Stromal cell of bone marrow (primary cell): ENCODE measurements around the gene TIAM2.
A peak's percentile ranks its signal among the peaks of the same experiment; 100 is the strongest.

Experiments
- DNase-seq: peaks from one replicate; pipeline ENCODE4 v3.0.0-alpha.2; 2012; ENCODE audit warnings: low read depth

TIAM2 gene

DNA sequence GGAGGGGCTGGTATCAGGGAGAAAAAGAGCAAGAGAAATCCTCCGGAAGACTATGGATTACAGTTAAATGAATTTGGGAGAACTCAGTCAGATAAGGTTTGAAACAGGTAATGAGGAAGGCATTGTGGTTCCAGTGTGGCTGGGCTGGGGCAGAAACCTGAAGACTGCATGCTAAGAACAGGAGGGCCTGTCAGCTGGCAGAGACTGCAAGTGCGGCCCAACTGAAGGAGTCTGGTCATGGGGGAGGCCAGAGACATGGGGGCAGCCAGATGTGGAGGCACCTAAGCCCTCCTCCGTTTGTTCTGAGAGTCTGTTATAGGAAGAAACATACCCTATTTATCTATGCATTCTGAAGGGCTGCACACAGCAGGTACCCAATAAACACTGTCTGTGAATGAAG lies 302.6 kb downstream of the TIAM2 start:
- DNase-seq: no peak

DNA sequence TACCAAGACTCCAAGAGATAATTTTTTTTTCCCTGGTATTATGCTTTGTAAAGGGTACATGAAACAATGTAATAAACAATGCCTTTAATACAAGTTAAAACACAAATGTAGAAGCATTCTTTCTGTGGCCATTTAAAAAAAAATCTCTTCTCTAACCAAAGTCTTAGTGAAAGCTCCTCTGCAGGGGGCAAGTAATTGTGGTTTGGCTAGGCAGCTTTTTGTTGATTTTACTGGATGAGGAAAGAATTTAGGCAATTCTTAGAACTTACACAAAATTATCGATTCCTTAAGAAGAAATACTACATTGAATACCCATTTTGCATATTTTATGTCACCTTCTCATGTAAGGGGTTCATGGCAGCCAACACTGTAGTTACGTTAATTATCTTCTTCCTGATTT lies 306.8 kb downstream of the TIAM2 start:
- peak; percentile 18 for DNase-seq

DNA sequence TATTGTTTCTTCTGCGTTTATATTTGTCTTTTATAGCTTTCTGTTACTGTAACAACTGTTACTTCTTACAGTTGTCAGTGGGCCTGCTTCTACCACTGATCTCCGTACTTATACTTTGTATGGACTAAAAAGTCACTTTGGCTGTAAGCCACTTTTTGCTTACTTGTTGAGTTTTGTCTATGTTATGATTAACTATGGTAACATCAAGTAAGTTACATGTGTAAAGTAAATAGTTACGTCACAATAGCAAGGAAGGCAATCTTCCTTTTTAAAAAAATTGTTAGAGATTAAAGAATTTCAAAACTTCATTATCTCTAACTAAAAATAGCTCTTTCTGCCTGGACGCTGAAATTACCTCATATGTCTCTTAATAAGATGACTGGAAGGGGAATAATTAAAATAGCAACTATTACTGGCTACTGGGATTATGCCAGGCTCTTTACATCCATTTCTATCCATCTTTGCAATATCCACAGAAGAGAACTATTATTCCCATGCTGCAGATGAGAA lies 308.3 kb downstream of the TIAM2 start:
- no peak for DNase-seq

DNA sequence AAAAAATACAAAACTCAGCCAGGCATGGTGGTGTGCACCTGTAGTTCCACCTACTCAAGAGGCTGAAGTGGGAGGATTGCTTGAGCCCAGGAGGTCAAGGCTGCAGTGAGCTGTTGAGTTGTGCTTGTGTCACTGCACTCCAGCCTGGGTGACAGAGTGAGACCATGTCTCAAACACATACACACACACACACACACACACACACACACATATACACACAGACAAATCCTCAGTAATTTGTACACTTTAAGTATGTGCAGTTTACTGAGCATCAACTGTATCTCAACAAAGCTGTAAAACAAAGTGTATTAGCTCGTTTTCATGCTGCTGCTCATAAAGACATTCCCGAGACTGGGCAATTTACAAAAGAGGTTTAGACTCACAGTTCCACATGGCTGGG lies 311.8 kb downstream of the TIAM2 start:
- DNase-seq: no peak
